Stimulated activated CD8-positive, alpha-beta memory T cell treated with anti-CD3 and anti-CD28 coated beads, Interleukin-4, amount 100 ng/mL, for 1 hour (primary cell): ENCODE measurements around the gene GNA12.

Experiments
- DNase-seq, 2 donors: peaks; one replicate each; pipeline ENCODE4 v3.0.0-alpha.2; 2020; ENCODE audit warnings: low read depth in 2 of 2, low spot score in 1 of 2

GNA12 gene, protein sequence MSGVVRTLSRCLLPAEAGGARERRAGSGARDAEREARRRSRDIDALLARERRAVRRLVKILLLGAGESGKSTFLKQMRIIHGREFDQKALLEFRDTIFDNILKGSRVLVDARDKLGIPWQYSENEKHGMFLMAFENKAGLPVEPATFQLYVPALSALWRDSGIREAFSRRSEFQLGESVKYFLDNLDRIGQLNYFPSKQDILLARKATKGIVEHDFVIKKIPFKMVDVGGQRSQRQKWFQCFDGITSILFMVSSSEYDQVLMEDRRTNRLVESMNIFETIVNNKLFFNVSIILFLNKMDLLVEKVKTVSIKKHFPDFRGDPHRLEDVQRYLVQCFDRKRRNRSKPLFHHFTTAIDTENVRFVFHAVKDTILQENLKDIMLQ

DNA sequence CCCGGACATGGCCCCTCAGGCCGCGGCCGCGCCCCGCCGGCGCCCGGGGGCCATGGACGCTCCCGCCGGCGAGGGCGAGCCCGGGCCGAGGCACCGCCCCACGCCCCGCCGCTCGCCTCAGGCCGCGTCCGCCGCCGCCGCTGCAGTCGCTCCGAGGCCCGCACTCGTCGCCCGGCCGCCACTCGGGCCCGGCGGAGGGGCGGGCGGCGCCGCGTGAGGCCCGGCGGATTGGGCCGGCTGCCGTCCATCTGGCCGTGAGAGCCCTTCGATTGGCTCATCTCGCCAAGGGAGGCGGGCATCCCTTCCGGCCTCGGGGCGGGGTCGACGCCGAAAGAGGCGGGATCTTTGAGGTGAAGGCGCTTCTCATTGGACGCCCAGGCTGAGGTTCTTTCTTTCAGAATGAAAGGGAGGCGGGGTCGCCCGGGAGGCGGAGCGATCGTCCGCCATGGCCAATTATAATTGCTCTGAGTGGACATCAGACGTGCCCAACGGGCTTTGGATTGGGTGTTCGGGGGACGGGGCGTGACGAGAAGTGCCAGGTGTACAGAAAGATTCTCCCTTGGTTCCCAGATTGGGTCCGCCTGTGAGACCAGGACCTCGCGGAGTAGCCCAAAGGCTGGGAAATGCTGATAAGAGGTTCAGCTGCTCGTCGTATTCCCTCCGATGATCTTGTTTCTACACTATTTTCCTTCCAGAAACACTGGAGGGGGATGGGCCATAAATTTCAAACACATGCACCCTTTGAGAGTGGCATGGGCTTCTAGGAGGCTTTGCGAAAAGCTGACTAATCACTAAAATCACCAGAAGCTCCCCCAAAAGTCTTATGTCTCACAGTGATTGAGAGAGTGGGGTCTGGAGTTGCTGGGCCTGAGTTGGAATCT, at the start of gene GNA12:
Gene GNA12 (minus strand): TSS at position 156 of the 881 bp plus-strand sequence. CDS start 147 bp downstream, at position 9.
- DNase-seq: peak; percentile 94 to 97

DNA sequence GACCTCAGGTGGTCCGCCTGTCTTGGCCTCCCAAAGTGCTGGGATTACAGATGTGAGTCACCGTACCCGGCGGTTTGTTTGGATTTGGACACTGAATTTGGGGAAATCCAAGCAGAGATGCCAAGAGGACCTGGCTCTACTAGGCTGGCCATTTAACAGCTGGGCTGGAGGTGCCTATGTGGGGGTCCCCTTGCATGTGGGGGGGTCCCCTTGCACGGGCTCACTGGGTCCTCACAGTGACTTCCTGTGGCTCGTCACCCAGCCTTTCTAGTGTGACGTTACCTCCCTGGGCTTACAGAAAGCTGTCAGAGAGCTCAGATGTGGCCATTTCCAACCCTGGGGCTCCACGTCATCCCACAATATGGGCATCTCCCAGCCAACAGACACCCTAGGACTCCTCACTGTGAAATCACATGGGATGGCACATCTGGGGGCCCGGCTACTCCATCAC, 49.3 kb upstream of the GNA12 start:
- DNase-seq: no peak

DNA sequence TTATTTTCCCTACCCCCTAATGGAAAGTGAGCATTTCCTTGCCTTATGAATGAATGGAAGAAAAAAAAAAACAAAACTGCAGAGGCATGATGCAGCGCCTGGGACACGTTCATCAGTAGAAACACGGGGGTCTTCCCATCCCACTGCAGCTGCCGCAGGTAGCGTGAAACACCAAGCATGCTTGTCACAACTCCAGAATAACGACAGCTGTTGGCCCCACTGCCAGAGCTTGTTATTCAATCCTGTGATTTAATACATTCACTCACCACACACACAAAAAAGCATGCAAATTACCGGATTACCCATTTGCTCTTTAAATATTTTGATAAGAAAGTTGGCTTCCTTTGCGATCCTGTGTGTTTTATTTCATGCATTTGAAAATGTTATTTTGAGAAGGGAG, 48.4 kb upstream of the GNA12 start:
- DNase-seq: no peak

DNA sequence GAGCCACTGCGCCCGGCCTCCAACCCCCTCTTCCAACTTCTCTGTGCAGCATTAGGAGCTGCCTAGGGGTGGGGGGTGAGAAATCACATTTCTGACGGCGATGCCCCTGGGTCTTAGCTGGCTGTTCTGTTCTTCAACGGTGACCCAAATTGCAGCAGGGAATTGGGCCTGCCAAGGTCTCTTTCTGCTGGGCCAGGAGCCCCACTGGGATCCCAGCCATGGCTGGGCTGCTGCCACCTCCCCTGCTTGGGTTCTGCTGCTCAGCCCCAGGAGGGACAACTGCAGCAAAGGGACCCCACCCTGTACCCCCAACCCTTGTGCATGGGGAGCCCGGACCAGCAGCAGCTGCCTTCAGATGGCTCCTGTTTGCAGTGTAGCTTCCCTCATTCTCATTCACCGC, 43.7 kb upstream of the GNA12 start:
- no peak for DNase-seq

DNA sequence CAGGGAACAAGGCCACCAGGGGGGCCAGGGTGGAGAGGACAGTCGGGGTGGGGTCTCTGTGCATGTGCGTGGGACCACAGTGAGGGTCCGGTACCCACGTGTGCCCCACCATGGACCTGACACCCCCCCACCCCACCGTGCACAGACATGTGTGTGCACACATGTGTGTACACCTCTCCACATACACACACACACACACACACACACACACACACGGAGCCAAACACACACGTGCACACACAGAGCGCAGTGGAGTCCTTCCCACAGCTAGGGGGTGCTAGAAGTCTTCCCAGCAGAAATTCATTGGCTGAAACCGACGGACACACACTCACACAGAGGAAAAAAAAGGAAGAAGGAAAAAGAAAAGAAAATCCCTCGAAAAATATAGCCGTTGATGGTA, 42.8 kb upstream of the GNA12 start:
- no peak for DNase-seq

DNA sequence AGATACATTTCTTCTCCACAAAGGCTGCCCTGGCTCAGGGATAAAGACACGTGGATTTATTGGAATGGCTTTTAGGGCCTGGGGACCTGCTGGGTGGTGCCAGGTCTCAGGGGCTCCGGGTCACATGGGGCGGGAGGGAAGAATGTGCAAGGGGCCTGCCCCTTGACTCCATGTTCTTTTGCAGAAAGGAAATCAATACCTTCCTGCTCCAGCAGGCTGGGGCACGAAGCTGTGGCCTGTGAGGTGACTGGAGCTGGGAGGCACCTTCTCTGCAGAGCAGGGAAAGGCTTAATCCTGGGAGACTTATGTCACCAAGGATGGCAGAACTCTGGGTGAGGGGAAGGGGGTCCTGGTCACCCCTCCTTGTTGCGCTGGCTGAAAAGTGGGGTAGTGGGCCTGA, 42.3 kb upstream of the GNA12 start:
- DNase-seq: no peak

DNA sequence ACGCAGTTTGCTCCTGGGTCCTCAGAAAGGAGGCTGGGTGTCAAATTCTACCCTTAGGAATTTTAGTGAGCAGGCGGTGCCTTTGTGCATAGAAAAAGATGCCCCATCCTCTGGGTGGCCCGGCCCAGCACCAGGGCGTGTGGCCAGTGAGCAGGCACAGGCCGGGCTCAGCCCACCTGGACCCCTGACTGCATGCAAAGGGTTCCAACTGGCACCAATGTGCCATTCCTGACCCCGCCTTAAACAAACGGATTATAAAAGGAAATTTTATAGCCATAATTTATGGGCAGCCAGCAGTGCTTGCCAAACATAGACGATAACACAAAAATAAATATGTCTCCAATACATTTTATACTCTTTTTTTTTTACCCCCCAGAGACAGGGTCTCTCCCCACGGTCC, 40.1 kb upstream of the GNA12 start:
- no peak for DNase-seq

DNA sequence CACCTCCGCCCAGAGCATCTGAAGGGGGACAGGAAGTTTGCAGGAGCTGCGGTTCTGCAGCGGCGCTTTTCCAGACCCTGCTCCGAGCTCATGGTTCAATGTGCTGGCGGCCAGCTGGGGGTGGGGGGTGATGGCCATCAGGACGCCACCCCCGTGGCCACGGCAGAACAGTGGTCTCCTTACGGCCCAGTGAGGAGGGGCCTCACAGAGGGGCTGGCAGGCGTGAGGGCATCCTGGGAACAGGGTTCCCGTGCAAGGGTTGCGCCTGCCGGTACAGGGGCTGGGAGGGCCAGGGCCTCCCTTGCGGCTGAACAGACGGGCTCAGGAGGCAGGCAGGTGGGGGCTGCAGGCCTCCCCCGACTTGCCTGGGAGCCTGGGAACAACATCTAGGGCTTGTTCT, 39.0 kb upstream of the GNA12 start:
- no peak for DNase-seq

DNA sequence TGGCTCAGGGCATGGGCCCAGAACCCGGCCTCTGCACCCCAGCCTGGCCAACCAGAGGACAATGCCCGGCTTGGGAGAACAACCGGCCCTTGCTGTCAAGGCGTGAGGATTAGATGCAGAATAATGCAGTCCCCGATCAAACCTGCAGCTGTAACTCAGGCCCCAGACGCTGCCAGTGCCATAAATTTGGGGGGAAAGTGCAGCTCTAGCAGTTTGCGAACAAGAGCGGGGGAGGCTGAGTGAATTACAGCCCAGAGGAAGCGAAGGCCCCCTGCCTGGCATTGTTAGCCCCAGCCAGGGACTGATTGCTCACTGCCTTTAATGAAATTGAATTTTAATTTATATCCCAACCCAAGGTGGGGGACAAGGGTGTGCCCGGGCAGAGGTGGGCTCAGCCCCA, 38.0 kb upstream of the GNA12 start:
- DNase-seq: no peak

DNA sequence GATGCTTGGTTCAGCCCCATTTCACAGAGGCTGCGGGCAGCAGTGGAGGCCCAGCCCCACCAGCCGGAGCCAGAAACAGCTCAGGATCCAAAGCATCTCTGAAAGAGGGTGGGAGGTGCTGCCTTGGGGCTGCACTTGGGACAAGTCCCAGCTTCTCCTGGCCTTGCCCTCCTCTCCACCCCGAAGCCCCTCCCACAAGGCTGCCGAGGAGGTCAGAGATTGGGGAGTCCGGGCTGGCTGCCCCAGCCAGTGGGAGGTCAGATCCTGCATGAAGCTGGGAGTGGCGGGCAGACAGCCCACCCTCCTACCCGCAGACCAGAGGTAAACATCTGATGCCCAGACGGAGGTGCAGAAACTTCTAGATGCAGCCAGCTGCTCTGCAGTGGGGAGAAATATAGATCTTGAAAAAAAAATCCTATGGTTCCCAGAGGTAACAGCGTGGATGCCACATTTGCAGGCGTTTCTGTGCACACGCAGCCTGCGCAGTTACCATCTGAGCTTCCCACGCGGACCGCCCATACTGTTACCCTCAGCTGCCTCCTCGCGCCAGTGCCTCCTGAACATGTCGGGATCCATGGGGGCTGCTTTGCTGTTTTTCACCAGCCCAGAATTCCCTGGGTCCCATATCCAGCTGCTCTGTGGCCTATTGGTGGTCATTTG, 36.9 kb upstream of the GNA12 start:
- DNase-seq: no peak

DNA sequence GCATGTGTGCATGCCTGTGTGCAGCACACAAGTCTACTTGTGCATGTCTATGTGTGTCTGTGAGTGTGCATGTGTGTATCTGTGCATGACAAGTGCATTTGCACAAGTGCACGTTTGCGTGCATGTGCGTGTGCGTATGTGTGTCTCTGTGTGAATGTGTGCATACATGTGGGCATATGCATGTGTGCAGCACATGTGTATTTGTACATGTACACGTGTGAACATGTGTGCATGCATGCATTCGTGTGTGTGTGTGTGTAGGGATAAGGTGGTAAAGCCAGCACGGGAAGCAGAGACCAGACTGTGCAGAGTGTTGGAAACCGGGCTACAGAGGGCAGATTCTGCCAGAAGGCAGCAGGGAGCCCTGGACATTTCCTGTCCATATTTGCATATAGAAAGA, 35.9 kb upstream of the GNA12 start:
- DNase-seq: no peak

DNA sequence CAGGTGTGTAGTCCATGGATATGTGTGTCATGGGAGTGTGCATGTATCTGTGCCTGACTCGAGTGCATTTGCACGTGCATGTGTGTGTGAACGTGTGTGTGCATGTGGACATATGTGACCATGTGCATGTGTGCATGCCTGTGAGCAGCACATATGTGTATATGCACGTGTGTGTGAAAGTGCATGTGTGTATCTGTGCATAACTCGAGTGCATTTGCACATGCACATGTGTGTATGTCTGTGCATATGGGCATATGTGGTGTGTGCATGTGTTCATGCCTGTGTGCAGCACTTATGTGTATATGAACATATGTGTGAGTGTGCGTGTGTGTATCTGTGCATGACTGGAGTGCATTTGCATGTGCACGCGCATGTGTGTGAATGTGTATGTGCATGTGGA, 35.2 kb upstream of the GNA12 start:
- no peak for DNase-seq

DNA sequence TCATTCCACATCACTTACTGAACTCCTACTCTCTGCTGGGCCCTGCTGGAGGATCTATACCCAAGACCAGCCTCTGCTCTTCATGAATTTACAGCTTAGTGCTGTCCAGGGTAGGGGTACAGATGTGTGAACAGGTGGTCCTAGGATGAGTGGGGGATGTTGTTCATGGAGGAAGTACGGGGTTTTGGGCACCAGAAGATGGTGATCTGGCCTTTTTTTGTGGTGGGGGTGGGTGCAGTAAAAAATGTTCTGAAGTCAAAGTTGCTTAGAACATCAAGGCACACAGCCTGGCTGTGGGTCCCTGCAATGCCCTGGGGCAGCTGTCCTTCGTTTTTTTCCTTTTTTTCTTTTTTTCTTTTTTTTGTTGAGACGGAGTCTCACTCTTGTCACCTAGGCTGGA, 34.2 kb upstream of the GNA12 start:
- no peak for DNase-seq

DNA sequence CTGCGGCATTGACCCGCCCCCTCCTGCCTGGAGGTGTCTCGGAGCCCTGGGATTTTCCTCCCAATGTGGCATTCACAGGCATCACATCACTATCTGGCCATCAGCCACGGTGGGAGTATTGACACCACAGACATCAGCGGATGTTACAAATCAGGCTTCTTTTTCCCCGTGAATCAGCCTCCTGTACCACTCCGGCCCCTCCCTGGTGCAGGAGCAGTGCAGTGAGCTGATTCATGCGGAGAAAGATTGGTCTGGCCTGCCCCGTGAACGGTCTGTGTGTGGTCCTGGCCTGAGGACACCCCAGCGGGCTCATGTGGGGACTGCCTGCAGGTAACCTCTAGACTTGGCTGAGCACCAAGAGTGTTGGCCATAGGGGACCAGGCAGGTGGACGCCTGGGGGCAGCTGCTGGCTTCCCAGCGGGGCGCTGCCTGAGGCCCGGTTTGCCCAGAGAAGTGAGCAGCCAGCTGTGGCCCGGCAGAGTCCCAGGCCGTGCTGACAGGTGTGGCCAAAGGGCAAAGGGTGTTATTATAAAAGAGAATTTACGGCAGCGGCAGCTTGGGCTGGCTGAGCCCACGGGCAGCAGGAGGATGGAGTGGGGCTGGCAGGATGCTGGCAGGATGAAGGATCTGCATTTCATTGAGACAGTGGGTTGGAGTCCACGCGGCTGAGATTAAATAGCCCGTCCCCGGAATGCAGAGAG, 32.1 kb upstream of the GNA12 start:
- no peak for DNase-seq

DNA sequence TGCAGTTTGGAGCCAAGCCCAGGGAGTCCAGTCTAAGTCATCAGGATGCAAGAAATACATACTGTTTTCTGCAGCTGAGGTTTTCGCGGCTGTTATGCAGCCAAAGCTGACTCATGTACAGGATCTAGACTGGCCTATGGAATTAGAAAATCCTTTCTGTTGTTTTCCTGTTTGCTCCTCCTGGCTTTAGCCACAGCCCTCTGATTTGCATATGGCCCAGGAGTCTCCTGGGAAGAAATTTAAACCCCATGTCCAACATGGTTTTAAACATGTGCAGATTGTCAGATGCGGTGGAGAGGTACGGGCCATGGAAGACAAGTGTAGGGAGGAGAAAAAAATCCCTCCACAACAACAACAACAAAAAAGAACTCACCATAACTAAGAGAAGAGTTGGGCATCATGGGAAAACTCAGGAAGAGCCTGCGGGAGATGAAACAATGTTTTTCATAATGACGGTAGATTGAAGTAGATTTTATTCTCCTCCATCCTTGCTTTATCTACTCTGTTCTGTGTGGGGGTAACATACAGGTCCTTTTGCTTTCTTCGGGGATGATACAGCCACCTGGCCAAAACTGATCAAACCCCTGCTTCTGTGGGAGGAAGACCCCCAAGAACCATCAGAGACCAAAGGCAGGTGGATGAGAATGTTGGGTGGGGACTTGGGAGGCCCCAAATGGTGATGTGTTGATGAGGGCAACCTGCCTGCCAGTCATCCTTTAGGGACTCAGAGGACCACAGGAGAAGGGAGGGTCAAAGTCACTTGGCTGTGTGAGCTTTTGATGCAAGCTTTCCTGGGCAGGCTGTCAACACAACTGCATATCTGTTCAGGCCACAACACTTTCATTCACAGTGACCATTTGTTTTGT, 29.8 kb upstream of the GNA12 start:
- DNase-seq: no peak

DNA sequence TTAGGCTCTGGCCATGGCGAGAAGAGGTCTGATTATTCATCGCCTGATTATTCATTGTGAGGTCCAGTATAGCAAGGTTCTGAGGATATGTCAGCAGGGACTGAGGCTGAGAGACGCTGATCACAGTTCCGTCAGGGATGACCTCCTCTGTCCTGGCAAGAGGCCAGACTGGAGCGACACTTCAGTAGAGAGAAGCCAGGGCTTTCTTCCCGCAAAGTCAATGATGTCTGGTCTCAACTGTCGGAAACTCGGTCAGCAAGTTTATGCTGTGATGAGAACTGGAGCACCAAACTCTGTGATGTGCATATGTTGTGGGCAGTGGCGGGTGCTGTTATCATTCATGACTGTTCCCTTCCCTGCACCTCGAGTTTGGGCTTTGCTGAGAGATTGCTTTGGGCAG, 29.0 kb upstream of the GNA12 start:
- no peak for DNase-seq

DNA sequence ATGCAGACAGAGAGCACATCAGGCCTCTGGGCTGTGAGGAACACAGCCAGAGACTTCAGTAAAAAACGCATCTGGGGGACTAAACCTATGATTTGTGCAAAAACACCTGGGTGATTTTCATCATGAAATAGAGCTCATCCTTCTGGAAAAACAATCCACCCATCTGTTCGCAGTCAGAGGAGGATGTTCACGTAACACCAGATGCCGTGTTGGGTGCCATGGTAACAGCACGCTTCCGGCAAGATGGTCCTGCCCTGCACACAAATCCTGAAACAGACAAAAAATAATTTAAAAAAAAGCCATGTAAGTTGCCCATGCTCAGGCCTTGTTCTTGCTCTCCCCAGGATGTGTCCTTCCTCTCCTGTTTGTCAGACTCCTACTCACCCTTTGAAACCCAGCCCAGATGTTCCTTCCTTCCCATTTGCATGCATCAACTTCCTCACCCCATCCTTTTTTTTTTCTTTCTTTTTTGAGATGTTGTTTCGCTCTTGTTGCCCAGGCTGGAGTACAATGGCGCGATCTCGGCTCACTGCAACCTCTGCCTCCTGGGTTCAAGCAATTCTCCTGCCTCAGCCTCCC, 28.3 kb upstream of the GNA12 start:
- no peak for DNase-seq

DNA sequence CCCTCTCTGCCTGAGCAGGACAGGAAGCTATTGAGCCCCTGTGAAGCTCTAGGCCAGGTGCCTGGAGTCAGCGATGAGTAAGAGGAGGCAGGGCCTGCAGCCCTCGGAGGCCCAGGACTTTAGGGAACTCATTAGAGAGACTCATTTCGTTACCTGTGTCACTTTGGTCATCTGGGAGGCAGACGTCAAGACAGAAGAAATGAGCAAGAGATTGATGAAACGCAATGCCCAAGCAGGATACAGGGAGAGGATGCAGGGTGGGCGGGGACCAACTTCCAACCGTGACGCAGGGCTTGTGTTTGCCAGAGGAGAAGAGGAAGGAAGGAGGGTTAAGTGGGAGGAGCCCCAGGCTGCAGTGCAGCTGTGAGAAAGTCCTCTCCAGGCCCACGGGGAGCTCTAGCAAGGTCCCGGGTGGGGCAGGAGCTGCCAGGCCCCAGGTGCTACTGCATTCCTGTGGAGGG, 26.4 kb upstream of the GNA12 start:
- DNase-seq: no peak

DNA sequence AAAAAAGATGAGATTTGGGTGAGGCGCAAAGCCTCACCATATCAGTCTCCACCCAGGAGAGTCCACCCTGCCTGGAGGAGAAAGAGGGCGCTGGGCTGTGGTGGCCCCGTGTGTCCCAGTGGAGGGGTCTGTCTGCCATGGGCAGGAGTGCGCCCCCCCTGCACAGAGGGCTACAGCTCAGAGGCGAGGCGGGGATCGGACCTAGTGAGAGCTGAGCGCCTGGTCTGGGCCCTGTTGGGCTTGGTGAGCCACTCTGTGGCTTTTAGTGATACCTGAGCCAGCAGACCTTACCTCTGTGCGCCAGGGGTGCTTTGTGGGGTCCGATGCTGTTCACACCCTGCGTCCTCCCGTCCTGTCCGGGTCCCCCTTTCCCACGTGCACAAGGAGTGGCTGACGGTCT, 25.9 kb upstream of the GNA12 start:
- no peak for DNase-seq

DNA sequence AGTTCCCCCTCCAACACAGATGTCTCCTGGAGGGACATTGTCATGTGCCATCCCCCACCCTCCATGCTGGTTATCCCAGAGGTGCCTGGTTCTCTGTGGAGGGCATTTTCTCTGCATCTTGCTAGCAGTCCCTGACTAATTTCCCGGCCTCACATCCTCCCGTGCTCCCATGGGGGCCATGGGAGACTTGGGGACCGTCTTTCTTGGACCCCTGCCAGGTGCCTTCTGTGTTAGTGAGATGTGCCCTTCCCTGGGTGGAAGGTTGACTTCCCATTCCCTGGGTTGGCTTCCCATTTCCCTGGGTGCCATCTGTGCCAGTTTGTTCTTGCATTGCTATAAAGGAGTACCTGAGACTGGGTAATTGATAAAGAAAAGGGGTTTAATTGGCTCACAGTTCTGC, 22.5 kb upstream of the GNA12 start:
- DNase-seq: no peak
